Activated T-helper 2 cell treated with anti-CD3 and anti-CD28 coated beads, Interferon-gamma antibody, Interleukin-2, Interleukin-4, amounts not matched to agents 10 μg/mL and 5 μg/mL and 100 μg/mL, durations not matched to agents 14 hours and 24 hours and 36 hours (primary cell): Measurements from ENCODE around the gene MAP7D2. TPM values are rescaled to one million over a fixed set of nuclear protein-coding genes. Genes with fewer than 3 reads are reported as not detected.

Source experiments
- DNase-seq: peaks from one replicate; pipeline ENCODE4 v3.0.0; 2021; ENCODE audit warnings: low spot score
- H3K27ac Mint-ChIP-seq: one replicate; pipeline ENCODE4 v1.8.0; 2021; ENCODE audit warnings: mixed read lengths
- H3K27me3 Mint-ChIP-seq: one replicate; pipeline ENCODE4 v1.8.0; 2021; ENCODE audit warnings: low read depth, mixed read lengths
- H3K36me3 Mint-ChIP-seq: one replicate; pipeline ENCODE4 v1.8.0; 2021; ENCODE audit warnings: low read depth, mixed read lengths
- H3K4me1 Mint-ChIP-seq: one replicate; pipeline ENCODE4 v1.8.0; 2021; ENCODE audit warnings: low read depth, mixed read lengths
- H3K4me3 Mint-ChIP-seq: one replicate; pipeline ENCODE4 v1.8.0; 2021; ENCODE audit warnings: low read depth, mild to moderate bottlenecking, moderate library complexity, mixed read lengths
- H3K9me3 Mint-ChIP-seq: one replicate; pipeline ENCODE4 v1.8.0; 2021; ENCODE audit warnings: mixed read lengths
- intact Hi-C: fragments of 100-400 bp; cut with micrococcal nuclease; formaldehyde crosslinking; loops from one replicate; pipeline ENCODE4 v1.15.1; 2023
- total RNA-seq: library from RNA; stranded (reverse); gene quantifications from 2 replicates; pipeline ENCODE4 v1.2.3, GENCODE V29; 2022

Gene MAP7D2
- total RNA-seq, 1 donor from 2014 or later: 0.21 TPM

GRCh38 chrX:19986531-19986930 is 130.2 kb downstream of the MAP7D2 start:
- H3K36me3 Mint-ChIP-seq: peaks cover 7% of the 10 kb centered on the region
- no peaks in the 10 kb centered on the region for H3K27me3 Mint-ChIP-seq
- intact Hi-C loops: no loop called here
- DNase-seq: no peak
- peaks cover 13% of the 10 kb centered on the region for H3K4me1 Mint-ChIP-seq
- H3K27ac Mint-ChIP-seq: no peak overlapping the region
- H3K9me3 Mint-ChIP-seq: no peaks in the 10 kb centered on the region
- H3K4me3 Mint-ChIP-seq: no peak overlapping the region

- H3K27me3 Mint-ChIP-seq: no peaks in the 10 kb centered on the region
- DNase-seq: no peak
- H3K4me3 Mint-ChIP-seq: no peak overlapping the region
- H3K4me1 Mint-ChIP-seq: peaks cover 6% of the 10 kb centered on the region
- intact Hi-C loops: no loop called here
- H3K27ac Mint-ChIP-seq: no peak overlapping the region
- H3K36me3 Mint-ChIP-seq: peaks cover 16% of the 10 kb centered on the region
- peaks cover 7% of the 10 kb centered on the region for H3K9me3 Mint-ChIP-seq
These were observed 134.8 kb downstream of the MAP7D2 start for GRCh38 chrX:19981947-19982346.

GRCh38 chrX:19975845-19976244 is 140.9 kb downstream of the MAP7D2 start:
- Mint-ChIP-seq H3K27me3 (no peaks in the 10 kb centered on the region), H3K9me3 (peaks cover 13% of the 10 kb centered on the region), H3K4me1 (peaks cover 13% of the 10 kb centered on the region), H3K27ac (no peak overlapping the region), H3K4me3 (no peak overlapping the region), H3K36me3 (peaks cover 22% of the 10 kb centered on the region)
- intact Hi-C loops: no loop called here
- DNase-seq: no peak

- Mint-ChIP-seq H3K4me3 (no peak overlapping the region), H3K36me3 (peaks cover 16% of the 10 kb centered on the region), H3K27ac (no peak overlapping the region), H3K27me3 (no peaks in the 10 kb centered on the region), H3K9me3 (peaks cover 9% of the 10 kb centered on the region), H3K4me1 (peaks cover 11% of the 10 kb centered on the region)
- no peak for DNase-seq
- intact Hi-C loops: no loop called here
These were observed 143.7 kb downstream of the MAP7D2 start for GRCh38 chrX:19972984-19973383.

- Mint-ChIP-seq H3K36me3 (peaks cover 17% of the 10 kb centered on the region), H3K4me3 (no peak overlapping the region), H3K4me1 (peaks cover 22% of the 10 kb centered on the region), H3K27me3 (no peaks in the 10 kb centered on the region), H3K27ac (no peak overlapping the region), H3K9me3 (no peaks in the 10 kb centered on the region)
- intact Hi-C loops: no loop called here
- no peak for DNase-seq
These were observed 148.4 kb downstream of the MAP7D2 start for GRCh38 chrX:19968276-19968675.

- no peak for DNase-seq
- Mint-ChIP-seq H3K27ac (no peak overlapping the region), H3K27me3 (no peaks in the 10 kb centered on the region), H3K4me3 (no peak overlapping the region), H3K4me1 (peaks cover 17% of the 10 kb centered on the region), H3K9me3 (no peaks in the 10 kb centered on the region), H3K36me3 (peaks cover 19% of the 10 kb centered on the region)
- intact Hi-C loops: no loop called here
These were observed 150.7 kb downstream of the MAP7D2 start for GRCh38 chrX:19966056-19966455.

GRCh38 chrX:19964017-19964710 is 152.5 kb downstream of the MAP7D2 start:
- H3K27ac Mint-ChIP-seq: no peak overlapping the region
- peaks cover 19% of the 10 kb centered on the region for H3K4me1 Mint-ChIP-seq
- DNase-seq: peak; percentile 11
- no peaks in the 10 kb centered on the region for H3K27me3 Mint-ChIP-seq
- H3K36me3 Mint-ChIP-seq: peaks cover 21% of the 10 kb centered on the region
- intact Hi-C loops: loop anchor here (2.0 kb wide), 1 partner anchor 27 kb away; the partner anchor contains the start of gene BCLAF3
- no peaks in the 10 kb centered on the region for H3K9me3 Mint-ChIP-seq
- no peak overlapping the region for H3K4me3 Mint-ChIP-seq

- Mint-ChIP-seq H3K27me3 (no peaks in the 10 kb centered on the region), H3K9me3 (no peaks in the 10 kb centered on the region)
- intact Hi-C loops: no loop called here
These were observed 155.8 kb downstream of the MAP7D2 start for GRCh38 chrX:19960913-19961312.

GRCh38 chrX:19958552-19959486 is 157.9 kb downstream of the MAP7D2 start:
- DNase-seq: no peak
- H3K4me1 Mint-ChIP-seq: peaks cover 2% of the 10 kb centered on the region
- H3K36me3 Mint-ChIP-seq: peaks cover 4% of the 10 kb centered on the region
- no peak overlapping the region for H3K27ac Mint-ChIP-seq
- H3K27me3 Mint-ChIP-seq: no peaks in the 10 kb centered on the region
- no peaks in the 10 kb centered on the region for H3K9me3 Mint-ChIP-seq
- no peak overlapping the region for H3K4me3 Mint-ChIP-seq
- intact Hi-C loops: no loop called here

More at GRCh38 chrX:19960913-19961312, 155.8 kb downstream of the MAP7D2 start:
- Mint-ChIP-seq H3K27ac (no peak overlapping the region), H3K4me1 (peaks cover 16% of the 10 kb centered on the region), H3K4me3 (no peak overlapping the region), H3K36me3 (peaks cover 15% of the 10 kb centered on the region)
- no peak for DNase-seq

- no peak for DNase-seq
- Mint-ChIP-seq H3K4me1 (peaks cover 2% of the 10 kb centered on the region), H3K27ac (no peak overlapping the region), H3K36me3 (peaks cover 7% of the 10 kb centered on the region), H3K9me3 (no peaks in the 10 kb centered on the region), H3K4me3 (no peak overlapping the region), H3K27me3 (no peaks in the 10 kb centered on the region)
- intact Hi-C loops: no loop called here
These were observed 159.8 kb downstream of the MAP7D2 start for GRCh38 chrX:19956923-19957322.

Other genes with a start within 250 kb of the MAP7D2 start
- 61.6 and 67.9 TPM in 2 replicates for gene SH3KBP1, start 229.3 kb downstream of the MAP7D2 start, total RNA-seq
- gene BCLAF3, start 125.8 kb downstream of the MAP7D2 start, total RNA-seq: 3.8 and 5.4 TPM in 2 replicates
- 94.1 and 94.5 TPM in 2 replicates for gene EIF1AX, start 24.9 kb upstream of the MAP7D2 start, total RNA-seq
- gene RPS6KA3, start 150.0 kb upstream of the MAP7D2 start, total RNA-seq: 53.1 and 55.3 TPM in 2 replicates